Glutamatergic neuron (in vitro differentiated cells): ENCODE results near the gene PRKRIP1. TPM values are rescaled to one million over a fixed set of nuclear protein-coding genes. Genes with fewer than 3 reads are reported as not detected.

Source experiments
- DNase-seq: peaks from one replicate; pipeline ENCODE4 v3.0.0; 2022
- H3K27ac Mint-ChIP-seq: one replicate; pipeline ENCODE4 v1.8.0; 2020; ENCODE audit warnings: mild to moderate bottlenecking, mixed read lengths, inconsistent platforms; ENCODE audit not compliant: unreplicated experiment
- H3K27me3 Mint-ChIP-seq: one replicate; pipeline ENCODE4 v1.8.0; 2020; ENCODE audit warnings: mild to moderate bottlenecking, moderate library complexity, mixed read lengths, inconsistent platforms; ENCODE audit not compliant: unreplicated experiment
- H3K36me3 Mint-ChIP-seq: one replicate; pipeline ENCODE4 v1.8.0; 2020; ENCODE audit warnings: mild to moderate bottlenecking, mixed read lengths, inconsistent platforms; ENCODE audit not compliant: unreplicated experiment
- H3K4me1 Mint-ChIP-seq: one replicate; pipeline ENCODE4 v1.8.0; 2020; ENCODE audit warnings: mild to moderate bottlenecking, low read depth, mixed read lengths, inconsistent platforms; ENCODE audit not compliant: unreplicated experiment
- H3K4me3 Mint-ChIP-seq: one replicate; pipeline ENCODE4 v1.8.0; 2020; ENCODE audit warnings: mild to moderate bottlenecking, mixed read lengths, inconsistent platforms; ENCODE audit not compliant: unreplicated experiment
- H3K9me3 Mint-ChIP-seq: one replicate; pipeline ENCODE4 v1.8.0; 2020; ENCODE audit warnings: mild to moderate bottlenecking, moderate library complexity, mixed read lengths, inconsistent platforms; ENCODE audit not compliant: unreplicated experiment
- total RNA-seq: library from RNA; stranded (reverse); fragmentation: NEBNext Ultra II Directional; extraction: Animal tissue kit (Norgen Biotek cat#: 25700); gene quantifications from one replicate; pipeline ENCODE4 v1.2.1, GENCODE V29; 2021; ENCODE audit not compliant: unreplicated experiment
- TF ChIP-seq, protein P1 (sequence below): fragments of 200-600 bp; sonication (generic); IDR thresholded peaks from one replicate; pipeline ENCODE4 v1.5.0; 2021; ENCODE audit not compliant: partially characterized antibody, unreplicated experiment

PRKRIP1 gene
- total RNA-seq, 1 donor from 2014 or later = 31.0 TPM

DNA sequence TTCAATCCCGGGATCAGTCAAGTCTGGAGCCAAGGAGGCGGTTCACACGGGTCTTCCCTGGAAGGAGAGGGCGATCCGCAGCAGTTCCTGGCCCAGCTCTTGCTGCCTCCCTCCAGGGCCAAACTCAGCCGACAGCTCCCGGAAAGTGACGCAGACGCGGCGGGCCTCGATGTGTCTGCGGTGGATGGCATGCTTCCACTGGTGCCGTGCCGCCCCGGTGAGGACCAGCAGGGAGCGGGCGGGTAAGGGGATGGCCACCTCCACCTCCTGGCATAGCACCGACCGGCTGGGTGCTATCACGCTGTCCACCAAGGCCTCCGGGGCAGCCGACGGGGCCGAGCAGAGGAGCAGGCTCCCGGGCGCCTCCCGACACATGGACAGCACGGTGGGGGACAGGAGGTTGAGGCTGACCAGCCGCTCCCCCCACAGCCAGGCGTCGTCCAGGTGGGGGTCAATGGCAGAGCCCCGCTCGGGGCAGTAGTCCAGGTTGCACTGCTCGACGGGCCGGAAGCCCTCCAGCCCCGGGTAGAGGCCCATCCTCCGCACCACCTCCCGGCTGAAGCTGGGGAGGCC lies 61.3 kb downstream of the PRKRIP1 start:
- Mint-ChIP-seq H3K36me3 (no peaks in the 10 kb centered on the region), H3K27me3 (no peaks in the 10 kb centered on the region), H3K4me3 (no peak overlapping the region), H3K27ac (no peak overlapping the region), H3K4me1 (peaks cover 3% of the 10 kb centered on the region), H3K9me3 (no peaks in the 10 kb centered on the region)
- DNase-seq = no peak
- TF ChIP-seq, protein P1, sequence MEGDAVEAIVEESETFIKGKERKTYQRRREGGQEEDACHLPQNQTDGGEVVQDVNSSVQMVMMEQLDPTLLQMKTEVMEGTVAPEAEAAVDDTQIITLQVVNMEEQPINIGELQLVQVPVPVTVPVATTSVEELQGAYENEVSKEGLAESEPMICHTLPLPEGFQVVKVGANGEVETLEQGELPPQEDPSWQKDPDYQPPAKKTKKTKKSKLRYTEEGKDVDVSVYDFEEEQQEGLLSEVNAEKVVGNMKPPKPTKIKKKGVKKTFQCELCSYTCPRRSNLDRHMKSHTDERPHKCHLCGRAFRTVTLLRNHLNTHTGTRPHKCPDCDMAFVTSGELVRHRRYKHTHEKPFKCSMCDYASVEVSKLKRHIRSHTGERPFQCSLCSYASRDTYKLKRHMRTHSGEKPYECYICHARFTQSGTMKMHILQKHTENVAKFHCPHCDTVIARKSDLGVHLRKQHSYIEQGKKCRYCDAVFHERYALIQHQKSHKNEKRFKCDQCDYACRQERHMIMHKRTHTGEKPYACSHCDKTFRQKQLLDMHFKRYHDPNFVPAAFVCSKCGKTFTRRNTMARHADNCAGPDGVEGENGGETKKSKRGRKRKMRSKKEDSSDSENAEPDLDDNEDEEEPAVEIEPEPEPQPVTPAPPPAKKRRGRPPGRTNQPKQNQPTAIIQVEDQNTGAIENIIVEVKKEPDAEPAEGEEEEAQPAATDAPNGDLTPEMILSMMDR = no peak

DNA sequence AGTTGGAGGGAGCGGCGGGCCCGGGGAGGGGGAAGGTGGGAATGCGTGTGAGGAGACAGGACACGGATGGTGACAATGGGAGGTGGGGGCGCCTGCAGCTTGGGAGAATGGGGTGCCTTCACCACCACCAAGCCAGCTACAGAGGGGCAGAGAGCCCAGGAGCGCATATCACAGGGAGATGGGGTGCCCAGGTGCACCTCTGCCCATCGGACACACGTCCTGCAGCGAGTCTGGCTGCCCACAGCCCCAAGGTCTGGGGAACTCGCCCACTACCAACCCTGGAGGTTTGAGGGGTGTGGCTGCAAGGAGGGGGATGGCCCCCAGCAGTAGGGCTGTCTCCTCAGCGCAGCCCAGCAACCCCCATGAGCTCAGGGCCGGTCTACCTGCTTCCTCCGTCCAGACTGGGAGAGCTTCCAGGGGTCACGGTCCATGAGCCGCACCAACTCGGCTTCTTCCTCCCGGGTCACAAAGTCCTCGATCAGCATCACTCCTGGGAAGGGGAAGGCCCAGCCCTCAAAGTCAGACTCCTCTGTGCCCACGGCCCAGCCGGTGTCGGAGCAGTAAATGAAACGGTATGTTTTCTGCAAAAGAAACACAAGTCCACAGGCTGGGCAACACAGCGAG lies 63.2 kb downstream of the PRKRIP1 start:
- TF ChIP-seq, protein P1 = no peak
- no peaks in the 10 kb centered on the region for H3K36me3 Mint-ChIP-seq
- peaks cover 4% of the 10 kb centered on the region for H3K9me3 Mint-ChIP-seq
- H3K27ac Mint-ChIP-seq = no peak overlapping the region
- no peak for DNase-seq
- H3K4me1 Mint-ChIP-seq = peaks cover 8% of the 10 kb centered on the region
- H3K4me3 Mint-ChIP-seq = no peak overlapping the region
- H3K27me3 Mint-ChIP-seq = peaks cover 4% of the 10 kb centered on the region

DNA sequence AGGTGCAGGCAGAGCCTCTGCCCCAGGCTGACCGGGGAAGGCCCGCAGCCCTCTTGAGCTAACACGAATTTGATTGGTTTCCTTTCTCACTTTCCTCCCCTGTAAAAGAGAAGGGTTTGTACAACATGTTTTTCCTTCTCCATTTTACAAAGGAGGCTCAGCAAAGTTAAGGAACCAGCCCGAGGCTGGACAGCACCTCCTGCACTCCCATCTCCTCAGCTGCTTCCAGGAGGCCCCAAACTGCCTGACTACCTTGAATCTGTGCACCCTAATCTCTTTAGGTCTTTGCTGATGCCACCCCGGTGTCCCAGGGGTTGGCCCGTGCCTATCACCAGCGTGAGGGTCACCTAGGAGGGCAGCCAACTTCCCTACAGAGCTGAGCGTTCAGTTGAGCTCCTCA lies 64.3 kb downstream of the PRKRIP1 start:
- Mint-ChIP-seq H3K27ac (no peak overlapping the region), H3K9me3 (peaks cover 4% of the 10 kb centered on the region), H3K4me1 (peaks cover 8% of the 10 kb centered on the region), H3K4me3 (no peak overlapping the region), H3K36me3 (no peaks in the 10 kb centered on the region), H3K27me3 (peaks cover 5% of the 10 kb centered on the region)
- TF ChIP-seq, protein P1 = no peak
- DNase-seq = no peak

DNA sequence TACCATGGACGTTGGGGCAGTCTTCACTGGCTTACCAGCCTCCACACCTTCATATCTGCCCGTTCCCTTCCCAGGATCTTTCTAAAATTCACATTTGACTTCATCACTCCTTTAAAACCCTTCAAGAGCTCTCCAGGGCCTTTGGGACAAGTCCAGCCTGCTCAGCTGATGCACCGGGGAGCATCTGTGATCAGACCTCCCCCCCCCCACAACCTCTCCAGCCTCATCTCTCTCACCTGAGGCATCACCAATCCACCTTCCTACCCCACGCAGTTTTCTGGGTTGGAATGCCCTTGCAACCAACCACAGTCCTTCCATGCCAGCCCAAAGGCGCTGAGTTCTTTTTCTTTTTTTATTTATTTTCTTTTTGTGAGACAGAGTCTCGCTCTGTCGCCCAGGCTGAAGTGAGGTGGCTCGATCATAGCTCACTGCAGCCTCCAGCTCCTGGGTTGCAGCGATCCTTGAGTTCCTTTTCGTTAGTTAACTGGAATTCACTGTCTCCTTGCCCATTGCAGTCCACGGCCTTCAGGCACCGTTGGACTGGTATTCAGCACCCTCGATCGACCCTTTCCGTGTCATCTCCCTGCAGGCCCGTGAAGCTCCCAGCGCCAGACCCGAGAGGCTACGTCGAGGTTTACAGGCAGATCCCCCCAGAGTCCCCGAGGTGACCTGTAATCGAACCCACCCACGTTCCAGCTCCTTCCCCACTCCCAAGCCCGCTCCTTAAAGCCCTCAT lies 67.8 kb downstream of the PRKRIP1 start:
- H3K4me3 Mint-ChIP-seq = peak overlapping the region; percentile 96
- TF ChIP-seq, protein P1 = no peak

More for the DNA sequence above, 67.8 kb downstream of the PRKRIP1 start:
- Mint-ChIP-seq H3K36me3 (no peaks in the 10 kb centered on the region), H3K27ac (peak overlapping the region; percentile 89), H3K27me3 (peaks cover 9% of the 10 kb centered on the region), H3K4me1 (peaks cover 8% of the 10 kb centered on the region), H3K9me3 (peaks cover 7% of the 10 kb centered on the region)
- no peak for DNase-seq
